HEK293 (cell line): ENCODE data around the gene TRMT44.

ENCODE experiments used
- CTCF ChIP-seq: fragments of 450-650 bp; formaldehyde crosslinking; IDR thresholded peaks from 2 replicates; pipeline ENCODE4 v1.5.1; 2016; ENCODE audit warnings: missing biosample characterization, missing genetic modification characterization
- KLF16 ChIP-seq: fragments of 450-650 bp; formaldehyde crosslinking; IDR thresholded peaks from 2 replicates; pipeline ENCODE4 v1.5.1; 2017; ENCODE audit warnings: missing biosample characterization, missing genetic modification characterization
- MYNN ChIP-seq: fragments of 450-650 bp; formaldehyde crosslinking; IDR thresholded peaks from 2 replicates; pipeline ENCODE4 v1.5.1; 2016; ENCODE audit warnings: missing biosample characterization, missing genetic modification characterization, borderline replicate concordance
- PATZ1 ChIP-seq: fragments of 450-650 bp; formaldehyde crosslinking; IDR thresholded peaks from 2 replicates; pipeline ENCODE4 v1.5.1; 2016; ENCODE audit warnings: missing biosample characterization, missing genetic modification characterization
- REST ChIP-seq: fragments of 450-650 bp; formaldehyde crosslinking; IDR thresholded peaks from 2 replicates; pipeline ENCODE4 v1.5.1; 2016; ENCODE audit warnings: missing biosample characterization, missing genetic modification characterization
- ZBTB7A ChIP-seq: fragments of 450-650 bp; formaldehyde crosslinking; IDR thresholded peaks from 2 replicates; pipeline ENCODE4 v1.5.1; 2016; ENCODE audit warnings: low read depth, missing biosample characterization, missing genetic modification characterization
- ZFP37 ChIP-seq: fragments of 450-650 bp; formaldehyde crosslinking; IDR thresholded peaks from 2 replicates; pipeline ENCODE4 v1.5.1; 2016; ENCODE audit warnings: missing biosample characterization, missing genetic modification characterization
- ZNF311 ChIP-seq: fragments of 450-650 bp; formaldehyde crosslinking; IDR thresholded peaks from 2 replicates; pipeline ENCODE4 v1.5.1; 2017; ENCODE audit warnings: missing biosample characterization, missing genetic modification characterization, borderline replicate concordance
- ZNF416 ChIP-seq: fragments of 450-650 bp; formaldehyde crosslinking; IDR thresholded peaks from 2 replicates; pipeline ENCODE4 v1.5.1; 2016; ENCODE audit warnings: missing biosample characterization, missing genetic modification characterization
- ZNF544 ChIP-seq: fragments of 450-650 bp; formaldehyde crosslinking; IDR thresholded peaks from 2 replicates; pipeline ENCODE4 v1.5.0; 2017; ENCODE audit warnings: missing biosample characterization, missing genetic modification characterization
- ZNF549 ChIP-seq: fragments of 450-650 bp; IDR thresholded peaks from 2 replicates; pipeline ENCODE4 v1.5.1; 2018; ENCODE audit warnings: missing biosample characterization, missing genetic modification characterization, mild to moderate bottlenecking, inconsistent platforms, moderate library complexity
- ZSCAN18 ChIP-seq: fragments of 450-650 bp; formaldehyde crosslinking; IDR thresholded peaks from 2 replicates; pipeline ENCODE4 v1.5.1; 2016; ENCODE audit warnings: missing biosample characterization, missing genetic modification characterization
- ZSCAN5A ChIP-seq: fragments of 450-650 bp; formaldehyde crosslinking; IDR thresholded peaks from 2 replicates; pipeline ENCODE4 v1.5.1; 2016; ENCODE audit warnings: missing biosample characterization, missing genetic modification characterization

- TF ChIP-seq ZBTB7A (tag by site-specific recombination): no peak
- TF ChIP-seq PATZ1 (tag by site-specific recombination): no peak
- no peak for TF ChIP-seq MYNN (tag by site-specific recombination)
- TF ChIP-seq CTCF (tag by site-specific recombination): no peak
- TF ChIP-seq KLF16 (tag by site-specific recombination): no peak
- TF ChIP-seq REST (tag by site-specific recombination): no peak
- no peak for TF ChIP-seq ZSCAN18
- no peak for TF ChIP-seq ZFP37 (tag by site-specific recombination)
- TF ChIP-seq ZSCAN5A (tag by site-specific recombination): no peak
- TF ChIP-seq ZNF549: no peak
- TF ChIP-seq ZNF544 (tag by site-specific recombination): no peak
- no peak for TF ChIP-seq ZNF311 (tag by site-specific recombination)
- no peak for TF ChIP-seq ZNF416 (tag by site-specific recombination)
Measured at GRCh38 chr4:8509311-8509950, 68.9 kb downstream of the TRMT44 start.
